ENCODE data around the gene C1QTNF1.
"Not testable (repeated sequence)": the region's sequence is repeated elsewhere in the genome, so short reads cannot be mapped to it uniquely, and the experiment has no call there.

Gene C1QTNF1

GRCh38 chr17:79057737-79058385, 33.9 kb downstream of the C1QTNF1 start:
- DNase-seq = no peak

GRCh38 chr17:79062691-79063090, 38.7 kb downstream of the C1QTNF1 start:
- no peak for DNase-seq

DNA sequence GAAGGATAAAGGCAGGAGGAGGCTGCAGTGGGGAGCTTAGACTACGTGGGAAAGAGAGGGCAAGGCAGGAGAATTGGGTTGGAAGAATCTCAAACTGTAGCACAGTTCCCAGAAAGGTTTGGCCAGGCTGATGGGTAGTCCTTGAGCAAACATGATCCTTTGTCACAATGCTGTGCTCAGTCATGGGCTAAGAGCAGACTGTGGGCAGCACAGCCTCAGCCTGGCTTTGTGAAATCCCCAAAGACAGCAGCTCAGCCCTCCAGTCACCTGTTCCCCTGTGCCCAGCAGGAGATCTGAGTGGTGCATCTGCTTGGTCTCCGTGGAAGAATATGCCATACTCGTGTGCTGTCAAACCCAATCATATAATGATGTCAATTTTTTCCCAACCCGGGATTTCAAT, 40.1 kb downstream of the C1QTNF1 start:
- no peak for DNase-seq

DNA sequence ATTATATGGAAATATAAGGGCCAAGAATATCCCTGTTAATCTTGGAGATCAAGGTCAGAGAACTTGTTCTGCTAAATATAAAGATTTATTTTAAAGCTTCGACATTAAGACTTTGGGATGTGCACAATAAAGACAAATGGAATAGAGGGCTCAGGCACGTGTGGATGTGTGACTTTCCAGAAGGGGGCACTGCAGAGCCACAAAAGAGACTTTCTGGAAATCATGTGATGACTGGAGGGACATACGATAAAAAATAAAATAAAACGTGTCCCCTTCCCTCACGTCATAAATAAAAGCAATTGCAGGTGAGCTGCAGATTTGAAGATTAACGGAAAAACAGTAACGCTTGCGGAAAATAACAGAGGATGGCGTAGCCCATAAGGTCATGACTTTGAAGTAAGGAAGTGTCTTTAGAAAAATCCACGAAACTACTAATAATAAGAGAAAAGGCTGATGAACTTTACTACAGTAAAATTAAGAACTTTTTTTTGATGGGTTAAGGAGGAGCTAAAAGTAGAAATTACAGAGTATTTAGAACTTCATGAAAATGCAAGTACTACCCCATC, 41.2 kb downstream of the C1QTNF1 start:
- DNase-seq = peak; percentile 73

GRCh38 chr17:79066963-79067362, 43.0 kb downstream of the C1QTNF1 start:
- DNase-seq = no peak

DNA sequence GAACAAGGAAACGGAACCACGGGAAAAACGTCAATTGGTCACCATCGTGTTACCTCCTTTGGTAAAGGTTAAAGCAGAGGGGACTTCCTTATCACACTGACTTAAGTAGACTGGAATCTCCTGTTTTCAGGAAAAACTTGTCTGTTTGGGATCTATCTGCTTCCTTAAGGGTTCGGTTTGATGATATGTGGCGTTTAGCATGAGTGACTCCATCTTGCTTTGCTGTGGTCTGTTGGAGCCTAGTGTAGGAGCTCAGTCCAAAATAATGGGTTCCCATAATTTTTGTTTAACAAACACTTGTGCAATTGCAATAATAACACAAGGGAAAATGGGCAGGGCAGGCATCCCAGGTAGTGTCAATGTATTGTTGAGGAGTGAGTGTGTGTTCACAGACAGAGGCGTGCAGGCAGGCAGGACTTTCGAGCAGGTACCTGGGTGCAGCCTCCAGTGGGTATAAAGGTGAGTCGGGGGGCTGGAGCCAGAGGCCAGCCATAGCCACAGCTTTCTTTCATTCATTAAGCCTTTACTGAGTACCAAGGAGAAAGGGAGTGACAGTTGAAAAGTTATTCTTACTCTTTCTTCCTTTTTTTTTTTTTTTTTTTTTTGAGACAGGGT, 46.4 kb downstream of the C1QTNF1 start:
- DNase-seq = no peak

- DNase-seq = no peak
Measured at GRCh38 chr17:79071161-79071740, 47.3 kb downstream of the C1QTNF1 start.

- DNase-seq = no peak
Measured at GRCh38 chr17:79072544-79072943, 48.6 kb downstream of the C1QTNF1 start.

DNA sequence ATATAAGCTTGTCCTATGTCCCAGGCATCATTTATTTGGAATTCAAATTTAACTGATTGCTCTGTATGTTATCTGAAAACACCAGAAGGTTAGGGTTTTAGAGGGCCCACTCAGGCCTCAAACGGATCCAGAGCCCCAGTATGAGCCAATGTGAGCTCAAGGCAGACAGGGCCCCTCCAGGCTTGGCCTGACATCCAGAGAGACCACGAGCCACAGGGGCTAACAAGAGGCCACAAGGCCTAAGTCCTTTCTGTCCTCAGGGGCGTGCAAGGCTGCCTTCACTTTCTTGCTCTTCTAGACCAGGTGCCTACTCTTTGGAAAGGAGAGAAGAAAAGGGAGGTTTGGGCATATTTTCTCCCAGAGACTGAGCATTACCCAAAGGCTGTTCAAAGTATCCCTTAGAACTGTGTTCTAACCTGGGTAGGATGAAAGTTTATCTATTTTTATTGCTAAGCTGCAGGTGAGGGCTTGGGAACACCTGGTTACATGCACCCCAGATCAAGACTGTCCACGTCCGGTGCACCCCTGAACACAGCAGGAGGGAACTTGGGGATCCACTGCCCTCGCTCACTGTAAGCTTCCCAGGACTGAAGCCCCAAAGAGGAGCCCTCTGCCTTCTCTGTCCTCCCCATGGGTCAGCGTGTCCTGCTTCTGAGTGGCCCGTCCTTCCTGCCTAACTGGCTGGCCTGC, 49.2 kb downstream of the C1QTNF1 start:
- no peak for DNase-seq

DNA sequence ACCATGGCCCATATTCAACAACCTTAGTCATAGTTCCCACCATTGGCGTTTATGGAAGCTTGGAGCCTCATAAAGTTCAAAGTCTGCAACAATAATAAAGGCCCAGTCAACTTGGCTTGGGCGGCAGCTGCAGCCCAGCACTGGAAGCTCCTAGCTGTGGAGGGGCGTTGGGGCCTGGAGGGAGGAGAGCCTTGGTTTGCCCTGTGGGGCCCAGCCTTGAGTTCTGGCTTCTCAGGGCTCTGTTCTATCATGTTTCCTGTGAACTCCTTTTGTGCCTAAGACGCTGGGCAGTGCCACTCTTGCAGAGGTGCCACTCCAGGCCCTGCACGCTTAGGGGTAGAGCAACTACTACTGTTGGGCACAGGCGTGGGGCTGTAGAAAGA, 49.7 kb downstream of the C1QTNF1 start:
- no peak for DNase-seq

DNA sequence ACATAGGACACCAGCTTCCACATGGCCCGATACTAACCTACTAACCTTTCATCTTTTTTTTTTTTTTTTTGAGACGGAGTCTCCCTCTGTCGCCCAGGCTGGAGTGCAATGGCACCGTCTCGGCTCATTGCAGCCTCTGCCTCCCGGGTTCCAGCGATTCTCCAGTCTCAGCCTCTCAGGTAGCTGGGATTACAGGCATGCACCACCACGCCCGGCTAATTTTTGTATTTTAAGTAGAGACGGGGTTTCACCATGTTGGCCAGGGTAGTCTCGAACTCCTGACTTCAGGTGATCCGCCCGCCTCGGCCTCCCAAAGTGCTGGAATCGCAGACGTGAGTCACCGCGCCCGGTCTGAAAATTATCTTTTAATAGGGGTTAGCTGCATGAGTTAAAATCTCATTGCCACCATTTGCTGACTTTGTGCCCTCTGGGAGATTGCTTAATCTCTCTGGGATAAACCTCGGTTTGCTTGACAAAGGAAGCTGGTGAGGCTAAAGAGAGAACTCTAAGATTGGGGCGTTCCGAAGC, 50.2 kb downstream of the C1QTNF1 start:
- not testable (repeated sequence) for DNase-seq

DNA sequence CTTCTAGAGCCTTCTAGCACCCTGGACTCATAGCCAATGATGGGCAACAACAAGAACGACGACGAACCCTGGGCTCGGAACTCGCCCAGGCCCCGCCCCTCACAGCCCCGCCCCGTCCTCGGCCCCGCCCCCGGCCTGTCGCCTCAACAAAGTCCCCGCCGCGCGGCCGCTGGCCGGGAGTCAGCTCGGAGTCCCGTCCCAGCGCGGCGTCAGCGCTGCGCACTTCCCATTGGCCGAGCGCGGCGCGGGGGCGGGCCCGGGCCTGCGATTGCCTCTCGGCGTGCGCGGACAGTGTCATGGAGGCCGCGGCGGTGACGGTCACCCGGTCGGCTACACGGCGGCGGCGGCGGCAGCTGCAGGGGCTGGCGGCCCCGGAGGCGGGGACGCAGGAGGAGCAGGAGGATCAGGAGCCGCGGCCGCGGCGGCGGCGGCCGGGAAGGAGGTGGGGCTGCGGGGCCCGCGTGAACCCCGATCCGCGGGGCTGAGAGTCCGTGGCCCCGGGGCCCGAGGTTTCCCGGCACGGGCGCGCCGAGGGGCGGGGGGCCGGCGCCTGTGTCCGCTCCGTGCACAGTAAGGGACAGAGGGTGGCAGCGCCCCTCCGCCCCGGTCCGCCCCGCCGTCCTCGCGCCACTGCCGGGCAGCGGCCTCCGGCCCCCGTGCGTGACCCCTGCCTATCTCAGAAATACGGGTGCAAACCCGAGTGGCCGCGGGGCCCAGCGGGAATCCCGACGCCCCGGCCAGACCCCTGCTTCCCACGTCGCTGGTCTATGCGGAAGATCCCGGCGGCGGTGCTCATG, 50.9 kb downstream of the C1QTNF1 start, which contains the start of gene ENGASE:
Gene ENGASE (plus strand): TSS at position 176 of the 797 bp plus-strand sequence. CDS start 121 bp downstream, at position 297.
- DNase-seq = peak; percentile 96

- DNase-seq = peak; percentile 39
Measured at GRCh38 chr17:79075446-79075750, 51.4 kb downstream of the C1QTNF1 start.

GRCh38 chr17:79075861-79076406, 52.0 kb downstream of the C1QTNF1 start:
- no peak for DNase-seq

- no peak for DNase-seq
Measured at GRCh38 chr17:79077587-79077986, 53.6 kb downstream of the C1QTNF1 start.

DNA sequence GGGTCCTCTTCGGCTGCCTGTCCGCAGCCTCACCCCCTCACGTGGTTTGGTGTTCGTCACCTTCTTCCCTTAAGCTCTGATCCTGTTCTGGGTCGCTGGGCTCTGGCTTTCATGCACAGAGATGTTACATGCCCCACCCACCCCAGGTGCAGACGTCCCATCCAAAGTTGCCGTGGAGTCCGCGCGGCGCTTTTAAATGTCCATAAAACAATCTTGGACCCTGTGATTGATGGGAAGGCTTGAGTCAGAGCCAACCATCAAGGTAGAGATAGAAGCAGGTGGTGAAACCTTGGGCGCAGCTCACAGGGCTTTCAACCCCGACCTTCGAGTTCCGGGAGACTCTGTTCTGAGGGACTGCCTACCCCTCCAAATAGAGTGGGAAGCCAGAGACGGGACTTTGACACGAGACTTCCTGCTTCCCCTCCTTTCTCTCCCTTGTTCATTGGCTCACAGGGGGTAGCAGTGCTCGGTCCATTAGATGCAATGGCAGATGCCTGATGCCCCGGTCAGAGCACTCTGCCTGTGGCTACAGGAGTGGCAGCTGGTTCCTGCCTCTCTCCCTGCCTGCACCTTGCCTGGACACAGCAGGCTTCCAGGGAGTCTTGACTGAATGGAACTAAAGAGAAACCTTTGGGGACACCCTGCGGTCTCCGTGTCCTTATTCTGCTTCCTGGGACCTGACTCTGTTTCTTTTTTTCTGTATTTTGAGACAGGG, 54.7 kb downstream of the C1QTNF1 start:
- no peak for DNase-seq

DNA sequence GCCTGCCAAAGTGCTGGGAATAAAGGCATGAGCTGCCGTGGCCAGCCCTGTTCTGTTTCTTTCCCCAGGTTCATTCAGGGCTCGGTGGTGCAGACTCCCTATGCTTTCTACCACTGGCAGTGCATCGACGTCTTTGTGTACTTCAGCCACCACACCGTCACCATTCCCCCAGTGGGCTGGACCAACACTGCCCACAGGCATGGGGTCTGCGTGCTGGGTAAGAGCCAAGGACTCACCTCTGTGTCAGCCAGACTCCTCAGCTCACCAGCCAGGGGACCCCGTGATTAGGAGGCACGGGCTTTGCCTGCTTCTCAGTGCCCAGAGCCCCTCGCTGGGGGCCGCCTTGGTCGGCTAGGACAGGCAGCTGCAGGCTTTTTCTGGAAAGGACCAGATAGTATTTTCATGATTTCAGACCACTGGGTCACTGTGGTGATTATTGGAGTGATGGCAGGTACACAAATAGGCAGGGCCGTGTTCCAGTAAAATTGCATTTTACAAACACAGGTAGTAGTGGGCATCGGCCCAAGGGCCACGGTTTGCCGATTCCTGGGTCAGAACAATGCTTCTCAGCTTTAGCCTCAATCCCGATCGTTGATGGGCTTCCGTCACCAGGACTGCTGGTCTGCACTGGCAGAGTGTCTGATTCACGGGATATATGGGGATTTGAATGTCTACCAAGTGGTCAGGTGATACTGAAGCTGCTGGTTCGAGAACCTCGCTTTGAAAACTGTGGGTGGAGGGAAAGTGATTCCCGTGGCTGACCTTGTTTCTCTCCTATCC, 55.6 kb downstream of the C1QTNF1 start:
- no peak for DNase-seq

- DNase-seq = no peak
Measured at GRCh38 chr17:79080349-79080748, 56.4 kb downstream of the C1QTNF1 start.

- DNase-seq = no peak
Measured at GRCh38 chr17:79080761-79081290, 56.9 kb downstream of the C1QTNF1 start.

DNA sequence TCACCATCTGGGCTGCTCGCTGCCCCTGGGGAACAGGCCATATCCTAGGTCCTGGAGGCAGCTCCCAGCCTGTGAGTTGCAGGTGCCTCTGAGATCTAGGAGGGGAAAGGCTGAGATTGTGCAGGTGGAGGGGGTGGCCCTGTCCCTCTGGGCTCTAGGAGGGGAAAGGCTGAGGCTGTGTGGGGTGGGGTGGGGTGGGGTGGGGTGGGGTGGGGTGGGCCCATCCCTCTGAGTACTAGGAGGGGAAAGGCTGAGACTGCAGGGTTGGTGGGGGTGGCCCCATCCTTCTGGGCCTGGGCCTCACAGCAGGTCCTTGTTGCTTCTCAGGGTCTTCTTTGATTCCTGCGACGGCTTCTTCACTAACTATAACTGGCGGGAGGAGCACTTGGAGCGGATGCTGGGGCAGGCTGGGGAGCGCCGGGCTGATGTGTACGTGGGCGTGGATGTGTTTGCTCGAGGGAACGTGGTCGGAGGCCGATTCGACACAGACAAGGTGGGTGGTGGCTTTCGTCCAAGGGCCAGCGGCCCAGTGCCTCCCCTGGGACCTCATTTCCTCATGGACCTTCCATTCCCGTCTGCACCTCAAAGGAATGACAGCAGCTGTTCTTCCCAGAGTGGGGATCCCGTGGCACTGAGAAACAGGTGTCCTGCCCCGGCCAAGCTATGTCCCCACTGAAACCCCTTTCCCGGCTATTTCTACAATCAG, 57.8 kb downstream of the C1QTNF1 start:
- DNase-seq = no peak

All from CD4-positive, alpha-beta T cell treated with Interleukin-6 for 4 hours (primary cell).